Sigmoid colon (tissue), 4 donors: ENCODE results near the gene GPR3.

Source experiments
- CTCF ChIP-seq, 4 experiments: fragments of 450-650 bp in 3 of 4; fragments of 200-600 bp in 1 of 4; IDR thresholded peaks; one replicate each; pipeline ENCODE4 v1.5.1; 2016 to 2019; ENCODE audit warnings: antibody characterized with exemption in 4 of 4, mild to moderate bottlenecking in 3 of 4, moderate library complexity in 2 of 4
- POLR2A ChIP-seq, 2 donors: fragments of 450-650 bp; IDR thresholded peaks; one replicate each; pipeline ENCODE4 v1.6.1; 2016; ENCODE audit warnings: antibody characterized with exemption in 2 of 2, mild to moderate bottlenecking in 2 of 2, moderate library complexity in 2 of 2
- POLR2AphosphoS5 ChIP-seq, 4 donors: sonication (generic); formaldehyde crosslinking; IDR thresholded peaks; one replicate each; pipeline ENCODE4 v1.6.1; 2017; ENCODE audit warnings: antibody characterized with exemption in 4 of 4

GRCh38 chr1:27368869-27369582, 23.4 kb upstream of the GPR3 start:
- TF ChIP-seq POLR2A (IDR thresholded peaks at IDR 0.05) (no peak), CTCF (IDR thresholded peaks at IDR 0.05) (no peak), POLR2AphosphoS5 (IDR thresholded peaks at IDR 0.05) (no peak)
